HEK293 (cell line): Measurements from ENCODE around the gene DPM2.

Source experiments
- HOXA7 ChIP-seq: sonication (generic); formaldehyde crosslinking; IDR thresholded peaks from 2 replicates; pipeline ENCODE4 v1.8.1; 2022; ENCODE audit warnings: missing genetic modification reagents, borderline replicate concordance
- KLF9 ChIP-seq: fragments of 450-650 bp; formaldehyde crosslinking; IDR thresholded peaks from 2 replicates; pipeline ENCODE4 v1.5.1; 2016; ENCODE audit warnings: missing biosample characterization, missing genetic modification characterization, low read depth
- PRDM1 ChIP-seq: fragments of 450-650 bp; formaldehyde crosslinking; IDR thresholded peaks from 2 replicates; pipeline ENCODE4; 2016; ENCODE audit warnings: missing biosample characterization, missing genetic modification characterization
- REPIN1 ChIP-seq: fragments of 450-650 bp; formaldehyde crosslinking; IDR thresholded peaks from 2 replicates; pipeline ENCODE4 v1.5.1; 2017; ENCODE audit warnings: missing biosample characterization, missing genetic modification characterization, low read depth
- TCF7L2 ChIP-seq: IDR thresholded peaks from 2 replicates; pipeline ENCODE4 v1.6.1; 2011; ENCODE audit warnings: low read depth, mild to moderate bottlenecking, inconsistent platforms, low read length, moderate library complexity, borderline replicate concordance
- WT1 ChIP-seq: fragments of 450-650 bp; formaldehyde crosslinking; IDR thresholded peaks from 2 replicates; pipeline ENCODE4 v1.5.1; 2016; ENCODE audit warnings: missing biosample characterization, missing genetic modification characterization
- ZBTB1 ChIP-seq: fragments of 450-650 bp; formaldehyde crosslinking; IDR thresholded peaks from 2 replicates; pipeline ENCODE4 v1.5.1; 2016; ENCODE audit warnings: missing biosample characterization, missing genetic modification characterization
- ZFP41 ChIP-seq: fragments of 450-650 bp; formaldehyde crosslinking; IDR thresholded peaks from 2 replicates; pipeline ENCODE4 v1.5.1; 2016; ENCODE audit warnings: missing biosample characterization, missing genetic modification characterization, borderline replicate concordance
- ZNF558 ChIP-seq: fragments of 450-650 bp; formaldehyde crosslinking; IDR thresholded peaks from 2 replicates; pipeline ENCODE4 v1.5.1; 2016; ENCODE audit warnings: missing biosample characterization, missing genetic modification characterization
- ZSCAN30 ChIP-seq: fragments of 450-650 bp; IDR thresholded peaks from 2 replicates; pipeline ENCODE4 v1.5.1; 2018; ENCODE audit warnings: missing biosample characterization, mild to moderate bottlenecking, missing genetic modification characterization, moderate library complexity
- TF ChIP-seq, protein P1 (sequence below): fragments of 450-650 bp; formaldehyde crosslinking; IDR thresholded peaks from 2 replicates; pipeline ENCODE4 v1.5.1; 2016; ENCODE audit warnings: missing biosample characterization, missing genetic modification characterization
- TF ChIP-seq, protein P2 (sequence below): fragments of 450-650 bp; formaldehyde crosslinking; IDR thresholded peaks from 2 replicates; pipeline ENCODE4 v1.5.1; 2016; ENCODE audit warnings: missing biosample characterization, missing genetic modification characterization
- TF ChIP-seq, protein P3 (sequence below): fragments of 450-650 bp; formaldehyde crosslinking; IDR thresholded peaks from 2 replicates; pipeline ENCODE4 v1.5.1; 2016; ENCODE audit warnings: missing biosample characterization, missing genetic modification characterization

DNA sequence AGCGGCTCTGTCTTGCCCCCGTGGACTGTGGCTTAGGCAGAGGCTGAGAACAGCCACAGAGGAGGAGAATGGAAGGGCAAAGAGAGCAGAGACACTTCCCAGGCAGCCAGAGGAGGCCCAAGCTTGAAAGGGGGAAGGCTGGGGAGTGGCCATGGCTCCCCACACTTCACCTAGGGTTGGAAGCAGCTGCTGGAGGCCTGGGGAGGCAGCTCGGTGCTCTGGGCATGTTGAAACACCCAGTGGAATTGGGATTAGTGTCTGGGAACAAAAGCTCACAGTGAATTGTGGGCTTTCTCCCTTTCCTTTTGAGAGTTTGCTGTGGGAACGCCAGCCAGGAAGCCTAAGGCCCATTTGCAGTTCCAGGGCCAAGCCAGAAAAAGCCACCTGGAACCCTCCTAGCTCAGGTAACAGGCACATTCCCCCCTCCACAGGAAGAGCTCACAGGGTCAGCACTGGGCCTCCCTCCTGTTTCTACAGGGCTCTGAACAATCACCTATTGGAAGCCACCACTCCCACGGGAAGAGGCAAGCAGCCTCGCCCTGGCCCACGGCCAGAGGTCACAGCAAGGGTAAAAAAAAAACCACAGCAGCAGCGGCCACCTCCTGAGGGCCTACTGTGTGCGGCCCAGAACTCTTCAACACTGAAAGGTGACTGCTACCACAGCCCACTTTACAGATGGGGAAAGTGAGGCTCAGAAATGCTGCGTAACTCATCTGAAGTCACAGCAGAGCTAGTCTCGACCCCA is 22.9 kb upstream of the DPM2 start:
- no peak for TF ChIP-seq REPIN1
- TF ChIP-seq PRDM1 (tag by site-specific recombination): peak; percentile 75
- TF ChIP-seq ZBTB1 (tag by site-specific recombination): no peak
- TF ChIP-seq WT1: no peak
- TF ChIP-seq, protein P1, sequence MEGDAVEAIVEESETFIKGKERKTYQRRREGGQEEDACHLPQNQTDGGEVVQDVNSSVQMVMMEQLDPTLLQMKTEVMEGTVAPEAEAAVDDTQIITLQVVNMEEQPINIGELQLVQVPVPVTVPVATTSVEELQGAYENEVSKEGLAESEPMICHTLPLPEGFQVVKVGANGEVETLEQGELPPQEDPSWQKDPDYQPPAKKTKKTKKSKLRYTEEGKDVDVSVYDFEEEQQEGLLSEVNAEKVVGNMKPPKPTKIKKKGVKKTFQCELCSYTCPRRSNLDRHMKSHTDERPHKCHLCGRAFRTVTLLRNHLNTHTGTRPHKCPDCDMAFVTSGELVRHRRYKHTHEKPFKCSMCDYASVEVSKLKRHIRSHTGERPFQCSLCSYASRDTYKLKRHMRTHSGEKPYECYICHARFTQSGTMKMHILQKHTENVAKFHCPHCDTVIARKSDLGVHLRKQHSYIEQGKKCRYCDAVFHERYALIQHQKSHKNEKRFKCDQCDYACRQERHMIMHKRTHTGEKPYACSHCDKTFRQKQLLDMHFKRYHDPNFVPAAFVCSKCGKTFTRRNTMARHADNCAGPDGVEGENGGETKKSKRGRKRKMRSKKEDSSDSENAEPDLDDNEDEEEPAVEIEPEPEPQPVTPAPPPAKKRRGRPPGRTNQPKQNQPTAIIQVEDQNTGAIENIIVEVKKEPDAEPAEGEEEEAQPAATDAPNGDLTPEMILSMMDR: no peak
- no peak for TF ChIP-seq HOXA7 (CRISPR knock-in tag)
- no peak for TF ChIP-seq ZFP41 (tag by site-specific recombination)
- TF ChIP-seq ZNF558 (tag by site-specific recombination): no peak
- TF ChIP-seq, protein P2, sequence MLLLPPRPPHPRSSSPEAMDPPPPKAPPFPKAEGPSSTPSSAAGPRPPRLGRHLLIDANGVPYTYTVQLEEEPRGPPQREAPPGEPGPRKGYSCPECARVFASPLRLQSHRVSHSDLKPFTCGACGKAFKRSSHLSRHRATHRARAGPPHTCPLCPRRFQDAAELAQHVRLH (tag by site-specific recombination): no peak
- no peak for TF ChIP-seq TCF7L2
- TF ChIP-seq ZSCAN30: no peak
- TF ChIP-seq KLF9 (tag by site-specific recombination): no peak
- TF ChIP-seq, protein P3, sequence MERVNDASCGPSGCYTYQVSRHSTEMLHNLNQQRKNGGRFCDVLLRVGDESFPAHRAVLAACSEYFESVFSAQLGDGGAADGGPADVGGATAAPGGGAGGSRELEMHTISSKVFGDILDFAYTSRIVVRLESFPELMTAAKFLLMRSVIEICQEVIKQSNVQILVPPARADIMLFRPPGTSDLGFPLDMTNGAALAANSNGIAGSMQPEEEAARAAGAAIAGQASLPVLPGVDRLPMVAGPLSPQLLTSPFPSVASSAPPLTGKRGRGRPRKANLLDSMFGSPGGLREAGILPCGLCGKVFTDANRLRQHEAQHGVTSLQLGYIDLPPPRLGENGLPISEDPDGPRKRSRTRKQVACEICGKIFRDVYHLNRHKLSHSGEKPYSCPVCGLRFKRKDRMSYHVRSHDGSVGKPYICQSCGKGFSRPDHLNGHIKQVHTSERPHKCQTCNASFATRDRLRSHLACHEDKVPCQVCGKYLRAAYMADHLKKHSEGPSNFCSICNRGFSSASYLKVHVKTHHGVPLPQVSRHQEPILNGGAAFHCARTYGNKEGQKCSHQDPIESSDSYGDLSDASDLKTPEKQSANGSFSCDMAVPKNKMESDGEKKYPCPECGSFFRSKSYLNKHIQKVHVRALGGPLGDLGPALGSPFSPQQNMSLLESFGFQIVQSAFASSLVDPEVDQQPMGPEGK (tag by site-specific recombination): no peak
